ENCODE measurements around the gene GABRB1.
A peak's percentile ranks its signal among the peaks of the same experiment; 100 is the strongest.

The GABRB1 gene

GRCh38 chr4:47031011-47031678 is at the start of gene GABRB1:
Gene GABRB1 (plus strand): TSS chr4:47031567.
- intact Hi-C loops (cut with DNase I): loop anchor here (5.0 kb wide), 2 partner anchors 99 to 351 kb away; no protein-coding TSS in a partner anchor

GRCh38 chr4:46984781-46985180 is 46.6 kb upstream of the GABRB1 start:
- intact Hi-C loops (cut with DNase I): no loop called here
- no peak for DNase-seq

More at GRCh38 chr4:47031011-47031678, at the start of gene GABRB1:
- peak; percentile 62 to 97 (median 82) for DNase-seq

- intact Hi-C loops (cut with DNase I): no loop called here
- no peak for DNase-seq
Observed at GRCh38 chr4:46986922-46987638, 44.3 kb upstream of the GABRB1 start.

DNA sequence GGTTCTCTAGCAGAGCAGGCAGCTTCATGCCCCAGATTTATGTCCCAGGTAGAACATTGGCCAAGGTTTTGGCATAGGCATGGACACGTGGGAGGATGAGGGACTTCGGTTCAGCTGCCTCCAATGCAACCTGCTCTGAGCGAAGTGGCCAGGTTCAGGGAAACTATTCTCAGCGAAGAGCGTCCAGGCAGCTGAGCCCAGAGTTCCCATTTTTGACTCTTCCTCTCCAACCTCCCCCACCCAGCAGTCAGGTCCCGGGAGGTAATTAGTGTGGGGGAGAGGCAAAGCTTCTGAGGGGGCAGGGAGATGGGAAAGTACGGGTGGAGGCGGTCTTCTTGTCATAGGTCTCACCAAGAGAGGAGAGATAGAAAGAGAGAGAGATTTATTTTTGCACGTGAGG is 39.0 kb upstream of the GABRB1 start:
- intact Hi-C loops (cut with DNase I): no loop called here

DNA sequence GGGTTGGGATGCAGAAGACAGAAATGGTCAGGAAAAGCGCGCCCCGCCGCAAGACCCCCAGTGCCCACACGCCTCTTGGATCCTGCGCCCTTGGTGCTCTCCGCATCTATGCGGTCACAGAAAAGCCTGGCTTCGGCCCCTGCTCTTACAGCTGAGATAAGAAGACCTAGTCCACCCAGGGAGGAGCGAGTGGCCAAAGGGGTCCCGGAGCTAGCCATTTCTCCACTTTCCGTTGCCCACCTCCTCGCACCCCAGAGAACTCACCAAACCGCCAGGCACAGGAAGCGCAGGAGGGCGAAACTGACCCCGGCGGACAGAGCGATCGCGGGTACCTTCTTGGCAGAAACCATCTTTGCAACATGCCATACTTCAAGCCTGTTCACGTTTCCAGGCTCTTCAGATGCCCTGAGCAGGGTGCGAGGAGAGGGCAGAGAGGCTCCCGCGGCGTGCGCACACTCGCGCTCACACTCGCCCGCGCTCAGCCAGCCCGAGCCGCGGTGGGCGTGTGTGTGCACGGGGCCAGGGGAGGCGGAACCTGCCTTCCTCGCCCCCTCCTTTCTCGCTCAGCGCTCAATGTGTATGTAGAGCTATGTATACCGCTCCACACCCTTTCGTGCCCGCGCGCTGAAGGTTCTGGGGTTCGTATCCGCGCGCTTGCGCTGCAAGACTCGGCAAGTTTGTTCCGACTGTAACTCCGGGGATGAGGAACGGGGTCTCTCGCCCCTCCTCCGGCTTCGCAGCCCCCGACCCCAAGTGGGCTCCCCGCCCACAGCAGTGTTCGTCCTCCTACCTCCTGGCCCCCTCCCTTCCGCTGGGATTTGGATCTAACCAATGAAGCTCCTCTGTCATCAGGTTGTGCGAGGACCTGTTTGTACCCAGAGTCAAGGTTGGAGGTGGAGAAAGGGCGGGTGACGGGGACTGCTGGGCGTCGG is 38.0 kb upstream of the GABRB1 start, which contains the start of gene GABRA4:
TSS of gene GABRA4 (minus strand) at position 507 of the 932 bp plus-strand sequence. CDS start at position 350, 157 bp downstream.
- peak in 8 of 10 donors; percentile 58 to 96 (median 74) for DNase-seq
- intact Hi-C loops (cut with DNase I): no loop called here

More for the DNA sequence above, 39.0 kb upstream of the GABRB1 start:
- DNase-seq: peak in 5 of 10 donors; percentile 11 to 70 (median 16)

DNA sequence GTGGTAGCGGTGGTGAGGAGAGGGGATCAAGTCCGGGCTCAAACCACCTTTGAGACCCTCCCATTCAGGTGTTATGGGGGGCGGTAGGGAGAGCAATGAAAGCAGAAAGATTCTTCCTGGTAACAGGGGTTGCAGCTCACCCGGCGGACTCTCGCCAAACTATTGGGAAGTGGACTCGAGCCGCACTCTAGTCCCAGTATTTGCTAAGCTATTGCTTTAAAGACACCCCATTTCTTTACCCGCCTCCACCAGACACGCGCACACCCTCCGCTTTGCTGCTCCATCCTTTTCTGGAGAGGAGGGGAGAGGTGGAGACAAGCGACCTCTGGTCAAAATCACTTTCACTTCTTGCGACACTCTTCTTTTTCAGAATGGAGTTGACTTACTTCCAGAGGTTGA is 37.4 kb upstream of the GABRB1 start:
- intact Hi-C loops (cut with DNase I): no loop called here
- DNase-seq: peak in 6 of 10 donors; percentile 11 to 85 (median 51)

DNA sequence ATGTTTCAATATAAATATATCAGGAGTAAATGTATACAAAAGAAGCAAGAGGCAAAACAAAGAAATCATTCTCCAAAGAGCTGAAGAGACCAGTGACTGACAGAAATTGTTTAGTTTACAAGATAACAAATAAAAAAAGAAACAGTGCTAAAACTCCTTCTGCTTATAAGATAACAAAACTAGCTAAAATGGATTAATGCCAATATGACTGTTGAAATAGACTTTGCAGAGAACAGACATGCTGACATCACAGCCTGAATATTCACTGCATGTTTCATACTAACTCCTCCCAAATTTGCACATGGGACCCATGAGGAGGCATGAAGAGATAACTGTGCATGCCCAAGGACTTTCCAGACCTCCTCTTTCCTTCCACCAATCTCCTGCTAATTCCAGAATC is 31.8 kb upstream of the GABRB1 start:
- no peak for DNase-seq
- intact Hi-C loops (cut with DNase I): no loop called here

DNA sequence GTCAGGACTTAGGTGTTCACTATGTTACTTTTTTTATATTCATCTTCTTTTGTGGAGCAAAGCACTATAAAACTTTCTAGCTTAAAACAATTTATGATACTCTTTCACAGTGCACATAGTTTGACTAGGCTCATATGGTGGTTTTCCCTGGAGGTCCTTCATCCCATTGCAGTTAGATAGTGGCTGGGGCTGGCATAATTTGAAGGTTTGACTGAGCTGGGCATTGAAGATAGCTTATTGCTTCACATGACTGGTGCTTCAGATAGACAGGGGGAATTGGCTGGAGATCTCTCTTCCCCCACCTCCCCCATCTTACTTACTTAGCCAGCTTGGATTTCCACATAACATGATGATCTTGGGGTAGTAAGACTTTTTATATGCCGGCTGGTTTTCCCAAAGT is 31.0 kb upstream of the GABRB1 start:
- no peak for DNase-seq
- intact Hi-C loops (cut with DNase I): no loop called here

DNA sequence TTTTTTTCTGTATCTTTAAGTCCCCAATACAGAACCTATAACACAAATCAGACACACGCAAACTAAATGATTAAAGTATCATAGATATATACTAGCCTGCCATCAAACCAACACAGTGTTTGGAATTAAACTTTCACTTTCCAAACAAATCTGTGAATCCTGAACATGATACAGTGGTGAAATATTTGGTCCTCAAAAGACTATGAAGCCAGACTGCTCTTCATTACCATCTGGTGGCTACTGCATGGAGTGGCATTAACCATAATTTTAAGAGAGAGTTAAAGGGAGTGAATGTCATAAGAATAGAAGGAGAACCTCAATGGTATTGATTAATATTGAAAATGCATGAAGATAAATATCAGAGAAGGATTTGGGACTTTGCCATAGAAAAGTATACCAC is 28.8 kb upstream of the GABRB1 start:
- DNase-seq: no peak
- intact Hi-C loops (cut with DNase I): no loop called here

- DNase-seq: no peak
- intact Hi-C loops (cut with DNase I): no loop called here
Observed at GRCh38 chr4:47010347-47010911, 20.9 kb upstream of the GABRB1 start.

- no peak for DNase-seq
- intact Hi-C loops (cut with DNase I): no loop called here
Observed at GRCh38 chr4:47010912-47011446, 20.4 kb upstream of the GABRB1 start.

GRCh38 chr4:47012676-47013075 is 18.7 kb upstream of the GABRB1 start:
- intact Hi-C loops (cut with DNase I): no loop called here
- DNase-seq: no peak

DNA sequence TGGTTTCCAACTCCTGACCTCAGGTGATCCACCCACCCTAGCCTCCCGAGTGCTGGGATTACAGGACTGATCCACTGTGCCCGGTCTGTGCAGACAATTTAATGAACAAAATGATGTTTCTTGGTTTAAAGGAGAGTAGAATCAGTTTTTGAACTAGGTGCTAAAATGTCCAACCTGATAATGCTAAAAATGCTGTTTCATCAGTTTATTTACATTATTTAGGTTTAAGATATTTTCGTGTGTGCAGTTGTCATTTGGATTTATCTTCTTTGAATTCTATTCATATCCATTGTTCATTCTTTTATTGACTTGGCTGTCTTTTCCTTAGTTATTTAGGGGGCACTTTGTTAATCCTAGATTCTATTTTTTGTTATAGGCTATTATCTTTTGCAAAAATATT is 18.0 kb upstream of the GABRB1 start:
- DNase-seq: no peak
- intact Hi-C loops (cut with DNase I): no loop called here

- intact Hi-C loops (cut with DNase I): no loop called here
- DNase-seq: no peak
Observed at GRCh38 chr4:47017081-47017480, 14.3 kb upstream of the GABRB1 start.

DNA sequence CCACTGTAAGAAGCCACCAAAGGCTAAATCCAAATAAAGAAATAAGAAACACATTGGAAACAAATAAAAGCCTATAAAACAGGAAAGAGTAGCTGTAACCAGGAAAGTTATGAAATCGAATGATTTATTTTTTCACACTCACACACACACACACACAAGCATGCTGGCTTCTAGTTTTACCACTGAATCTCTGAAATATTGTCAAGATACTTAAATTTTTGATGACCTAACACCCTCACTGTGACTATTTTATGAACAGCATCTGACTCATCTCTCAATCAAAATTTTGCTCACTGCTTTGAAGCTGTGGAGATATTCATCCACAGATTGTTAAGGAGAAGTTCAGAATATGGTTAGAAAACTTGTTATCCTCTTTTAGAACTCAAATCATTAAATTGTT is 13.9 kb upstream of the GABRB1 start:
- DNase-seq: no peak

DNA sequence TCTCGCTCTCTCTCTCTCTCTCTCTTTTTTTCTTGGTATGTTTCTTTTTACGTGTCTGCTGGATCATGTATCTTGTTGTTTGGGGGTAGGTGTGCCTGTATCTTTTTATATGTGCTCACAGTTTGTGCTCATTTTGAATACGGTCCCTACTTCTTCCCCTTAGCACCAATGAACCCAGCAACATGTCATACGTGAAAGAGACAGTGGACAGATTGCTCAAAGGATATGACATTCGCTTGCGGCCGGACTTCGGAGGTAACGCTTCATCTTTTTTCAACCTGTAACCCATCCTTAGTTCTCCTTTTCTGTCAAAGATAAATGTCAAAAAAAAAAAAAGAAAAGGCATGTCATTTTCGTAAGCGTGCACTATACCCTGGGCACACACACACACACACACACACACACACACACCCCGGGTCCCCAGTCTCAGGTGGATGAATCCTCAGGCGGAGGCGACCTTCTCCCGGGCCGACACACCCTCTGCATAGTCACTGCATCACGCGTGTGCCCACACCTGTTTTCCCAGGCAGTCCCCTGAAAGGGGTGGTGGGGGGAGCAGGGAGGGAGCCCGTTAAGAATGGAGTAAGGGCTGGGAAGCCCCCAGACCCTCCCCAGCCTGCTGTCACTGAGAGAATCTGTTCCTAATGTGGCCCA is 511 bp downstream of the GABRB1 start:
- peak in 7 of 10 donors; percentile 12 to 80 (median 23) for DNase-seq
- intact Hi-C loops (cut with DNase I): loop anchor here (2.0 to 5.0 kb wide), 3 partner anchors 100 to 350 kb away; no protein-coding TSS in a partner anchor

More for the DNA sequence above, 13.9 kb upstream of the GABRB1 start:
- intact Hi-C loops (cut with DNase I): no loop called here

DNA sequence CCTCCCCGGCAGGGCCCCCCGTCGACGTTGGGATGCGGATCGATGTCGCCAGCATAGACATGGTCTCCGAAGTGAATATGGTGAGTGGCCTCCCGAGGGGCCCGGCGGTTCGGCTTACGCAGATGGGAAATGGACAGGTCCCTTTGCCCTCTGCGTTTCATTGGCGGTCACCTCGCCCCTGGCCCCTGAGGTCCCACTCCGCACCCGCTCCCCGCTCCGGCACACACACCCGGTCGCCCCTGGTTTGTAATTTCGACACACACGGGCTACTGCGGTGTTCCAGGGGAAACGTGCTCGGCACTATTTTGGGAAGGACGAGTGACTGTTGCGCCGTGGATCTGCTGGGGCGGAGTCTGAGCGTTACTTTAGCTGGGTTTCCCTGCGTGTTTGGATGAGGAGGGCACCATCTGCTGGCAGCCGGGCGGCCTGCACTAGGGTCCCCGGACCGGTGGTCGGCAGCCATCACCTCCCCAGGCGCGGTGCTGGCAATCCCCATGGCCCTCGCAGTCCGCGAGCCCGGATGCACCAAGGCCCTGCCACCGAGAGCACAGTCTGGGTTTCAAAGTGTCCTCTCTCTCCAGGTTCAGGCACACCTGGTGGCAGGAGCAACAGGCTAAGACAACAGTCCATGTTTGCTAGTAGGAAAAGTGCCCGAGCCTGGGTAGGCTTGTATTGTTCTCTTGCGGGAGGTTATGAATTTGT is 1.2 kb downstream of the GABRB1 start:
- intact Hi-C loops (cut with DNase I): loop anchor here (2.0 to 5.0 kb wide), 3 partner anchors 100 to 350 kb away; no protein-coding TSS in a partner anchor

DNA sequence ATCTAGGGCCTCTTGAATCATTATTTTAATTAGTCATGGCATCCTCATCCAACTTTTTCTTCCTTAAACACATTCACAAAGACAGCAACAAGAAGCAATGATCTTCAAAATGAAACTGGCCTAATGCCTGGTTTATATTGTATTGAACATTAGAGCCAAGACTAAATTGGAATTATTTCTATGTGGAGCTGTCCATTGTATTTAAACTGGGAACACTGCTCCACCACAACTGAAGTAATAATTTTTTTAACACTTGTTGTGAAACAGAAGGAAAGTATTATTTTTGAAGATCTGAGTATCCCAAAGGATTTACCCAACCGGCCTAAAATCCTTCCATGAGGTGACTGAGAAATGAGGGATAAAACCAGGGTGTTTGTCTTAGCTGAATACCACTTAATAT is 6.9 kb downstream of the GABRB1 start:
- intact Hi-C loops (cut with DNase I): no loop called here
- no peak for DNase-seq

More for the DNA sequence above, 1.2 kb downstream of the GABRB1 start:
- DNase-seq: peak; percentile 67 to 96 (median 82)

GRCh38 chr4:47040828-47041227 is 9.5 kb downstream of the GABRB1 start:
- DNase-seq: no peak
- intact Hi-C loops (cut with DNase I): no loop called here
